HepG2 (cell line): ENCODE measurements around the gene POU6F1. TPM values are rescaled to one million over a fixed set of nuclear protein-coding genes. Genes with fewer than 3 reads are reported as not detected.

Experiments used
- HIVEP1 ChIP-seq: sonication (generic); formaldehyde crosslinking; IDR thresholded peaks from 2 replicates; pipeline ENCODE4 v1.4.0; 2020; ENCODE audit warnings: mild to moderate bottlenecking, missing genetic modification reagents
- KDM5B ChIP-seq: sonication (generic); formaldehyde crosslinking; IDR thresholded peaks from 2 replicates; pipeline ENCODE4 v1.4.0; 2020; ENCODE audit warnings: missing genetic modification reagents, mild to moderate bottlenecking, borderline replicate concordance
- MAFF ChIP-seq: IDR thresholded peaks from 2 replicates; pipeline ENCODE4 v1.6.1; 2011; ENCODE audit warnings: low read depth, low read length, improper control_type of control experiment
- MAFK ChIP-seq, 2 experiments: IDR thresholded peaks in 1 of 2; conservative IDR thresholded peaks in 1 of 2; 2 replicates each; pipeline ENCODE4 v1.6.1; 2011; ENCODE audit warnings: improper control_type of control experiment in 2 of 2, low read length in 2 of 2
- MZF1 ChIP-seq: sonication (generic); formaldehyde crosslinking; IDR thresholded peaks from 2 replicates; pipeline ENCODE4 v1.8.1; 2023; ENCODE audit warnings: mild to moderate bottlenecking, missing genetic modification reagents, borderline replicate concordance
- PLSCR1 ChIP-seq: sonication (generic); formaldehyde crosslinking; IDR thresholded peaks from 2 replicates; pipeline ENCODE4 v1.5.0; 2020; ENCODE audit warnings: missing genetic modification reagents, mild to moderate bottlenecking, borderline replicate concordance
- ZBTB20 ChIP-seq: sonication (generic); formaldehyde crosslinking; IDR thresholded peaks from 2 replicates; pipeline ENCODE4 v1.8.1; 2023; ENCODE audit warnings: missing genetic modification reagents, low read depth, mild to moderate bottlenecking, borderline replicate concordance
- ZNF101 ChIP-seq: sonication (generic); formaldehyde crosslinking; IDR thresholded peaks from 2 replicates; pipeline ENCODE4 v1.4.0; 2020; ENCODE audit warnings: mild to moderate bottlenecking, low read depth, missing genetic modification reagents, borderline replicate concordance
- ZNF121 ChIP-seq: sonication (generic); formaldehyde crosslinking; IDR thresholded peaks from 2 replicates; pipeline ENCODE4 v1.5.0; 2020; ENCODE audit warnings: mild to moderate bottlenecking, missing genetic modification reagents
- ZNF136 ChIP-seq: sonication (generic); formaldehyde crosslinking; IDR thresholded peaks from 2 replicates; pipeline ENCODE4 v1.8.1; 2022; ENCODE audit warnings: low read depth, mild to moderate bottlenecking, moderate library complexity, missing genetic modification reagents
- ZNF574 ChIP-seq: sonication (generic); formaldehyde crosslinking; IDR thresholded peaks from 2 replicates; pipeline ENCODE4 v1.4.0; 2020; ENCODE audit warnings: missing genetic modification reagents
- ZNF615 ChIP-seq: sonication (generic); formaldehyde crosslinking; IDR thresholded peaks from 2 replicates; pipeline ENCODE4 v1.5.0; 2020; ENCODE audit warnings: mild to moderate bottlenecking, missing genetic modification reagents, borderline replicate concordance
- ZNF790 ChIP-seq: sonication (generic); formaldehyde crosslinking; IDR thresholded peaks from 2 replicates; pipeline ENCODE4 v1.8.0; 2022; ENCODE audit warnings: missing genetic modification reagents, mild to moderate bottlenecking, borderline replicate concordance
- ZSCAN25 ChIP-seq: sonication (generic); formaldehyde crosslinking; IDR thresholded peaks from 2 replicates; pipeline ENCODE4 v1.8.0; 2022; ENCODE audit warnings: mild to moderate bottlenecking, missing genetic modification reagents
- polyA plus RNA-seq, 8 experiments: library from polyadenylated mRNA; depleted of rRNA in 3 of 8; stranded (reverse) in 7 of 8; unstranded in 1 of 8; fragments of >200 nt; fragmentation: Illumina TruSeq in 4 of 8; extraction: Trizol in 4 of 8; gene quantifications; 2 replicates each; pipeline versions ENCODE4 v1.2.1 to v1.2.3, GENCODE V29; 2011 to 2016; ENCODE audit warnings: low read depth in 4 of 8, missing spikeins in 1 of 8, mixed read lengths in 1 of 8; ENCODE audit not compliant: insufficient read depth in 1 of 8
- total RNA-seq, 5 experiments: library from RNA; depleted of rRNA; stranded (reverse); fragments of >200 nt; fragmentation: Illumina TruSeq; extraction: Trizol; gene quantifications; 2 replicates each; pipeline ENCODE4 v1.2.3, GENCODE V29; 2016; ENCODE audit warnings: low read depth in 1 of 5
- TF ChIP-seq, protein P1 (sequence below): sonication (generic); formaldehyde crosslinking; conservative IDR thresholded peaks from 2 replicates; pipeline ENCODE4 v1.4.0; 2020; ENCODE audit warnings: missing genetic modification reagents
- TF ChIP-seq, protein P2 (sequence below): IDR thresholded peaks from 2 replicates; pipeline ENCODE4 v1.6.1; 2016; ENCODE audit warnings: low read depth, missing genetic modification reagents, missing compliant biosample characterization

The POU6F1 gene
- total and polyA plus RNA-seq, 2 of the 13 experiments (the other 11 are each of a cell fraction or from before 2014, with no cell fraction given), result 0.48 to 0.51 TPM

DNA sequence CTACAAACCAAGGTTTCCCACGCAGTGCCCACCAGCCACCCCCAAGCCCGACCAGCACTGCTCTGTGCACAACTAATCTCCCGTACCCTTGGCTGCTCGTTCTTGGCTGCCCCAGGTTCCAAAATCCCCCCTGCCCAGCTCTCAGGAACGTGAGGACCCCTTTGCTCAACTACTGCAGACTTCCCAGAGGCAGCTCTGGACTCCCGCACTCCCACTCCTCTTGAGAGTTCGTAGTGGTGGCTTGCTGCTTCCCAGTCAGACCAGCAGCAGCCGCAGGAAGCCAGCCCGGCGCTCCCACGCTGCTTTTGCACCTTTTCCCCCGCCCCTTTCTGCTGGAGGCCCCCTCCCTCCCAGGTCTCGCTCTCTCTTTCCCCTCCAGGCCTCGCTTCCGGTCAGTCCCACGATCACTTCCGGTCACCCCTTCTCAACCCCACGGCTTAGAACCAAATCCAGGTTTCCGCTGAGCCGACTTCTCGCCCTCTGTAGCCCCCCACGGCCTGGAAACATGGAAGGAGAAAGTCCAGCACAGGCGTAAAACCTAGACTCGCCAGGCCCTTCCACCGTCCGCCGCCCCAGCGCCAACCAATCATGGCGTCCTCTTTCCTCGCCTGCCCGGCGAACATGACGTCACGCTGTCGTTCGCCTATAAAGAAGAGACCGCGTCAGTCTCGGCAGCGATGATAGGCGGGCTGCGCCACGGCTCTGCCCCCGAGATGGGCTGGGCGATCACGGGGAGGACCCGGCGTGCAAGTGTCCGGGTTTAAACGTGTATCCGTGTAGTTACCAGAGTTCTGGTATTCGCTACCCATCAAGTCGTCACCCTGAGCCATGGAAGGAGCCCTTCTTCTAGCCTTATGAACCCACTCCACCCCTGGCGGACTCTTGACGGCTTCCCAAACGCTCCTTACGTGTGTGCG, 45.1 kb downstream of the POU6F1 start, which contains the start of gene TFCP2 (continued):
- TF ChIP-seq, protein P1, sequence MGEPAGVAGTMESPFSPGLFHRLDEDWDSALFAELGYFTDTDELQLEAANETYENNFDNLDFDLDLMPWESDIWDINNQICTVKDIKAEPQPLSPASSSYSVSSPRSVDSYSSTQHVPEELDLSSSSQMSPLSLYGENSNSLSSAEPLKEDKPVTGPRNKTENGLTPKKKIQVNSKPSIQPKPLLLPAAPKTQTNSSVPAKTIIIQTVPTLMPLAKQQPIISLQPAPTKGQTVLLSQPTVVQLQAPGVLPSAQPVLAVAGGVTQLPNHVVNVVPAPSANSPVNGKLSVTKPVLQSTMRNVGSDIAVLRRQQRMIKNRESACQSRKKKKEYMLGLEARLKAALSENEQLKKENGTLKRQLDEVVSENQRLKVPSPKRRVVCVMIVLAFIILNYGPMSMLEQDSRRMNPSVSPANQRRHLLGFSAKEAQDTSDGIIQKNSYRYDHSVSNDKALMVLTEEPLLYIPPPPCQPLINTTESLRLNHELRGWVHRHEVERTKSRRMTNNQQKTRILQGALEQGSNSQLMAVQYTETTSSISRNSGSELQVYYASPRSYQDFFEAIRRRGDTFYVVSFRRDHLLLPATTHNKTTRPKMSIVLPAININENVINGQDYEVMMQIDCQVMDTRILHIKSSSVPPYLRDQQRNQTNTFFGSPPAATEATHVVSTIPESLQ (CRISPR knock-in tag), result no peak
- peak; percentile 46 for TF ChIP-seq ZNF574 (CRISPR knock-in tag)
- TF ChIP-seq KDM5B (CRISPR knock-in tag), result peak; percentile 87
- no peak for TF ChIP-seq PLSCR1 (CRISPR knock-in tag)
- no peak for TF ChIP-seq MAFF
- TF ChIP-seq, protein P2, sequence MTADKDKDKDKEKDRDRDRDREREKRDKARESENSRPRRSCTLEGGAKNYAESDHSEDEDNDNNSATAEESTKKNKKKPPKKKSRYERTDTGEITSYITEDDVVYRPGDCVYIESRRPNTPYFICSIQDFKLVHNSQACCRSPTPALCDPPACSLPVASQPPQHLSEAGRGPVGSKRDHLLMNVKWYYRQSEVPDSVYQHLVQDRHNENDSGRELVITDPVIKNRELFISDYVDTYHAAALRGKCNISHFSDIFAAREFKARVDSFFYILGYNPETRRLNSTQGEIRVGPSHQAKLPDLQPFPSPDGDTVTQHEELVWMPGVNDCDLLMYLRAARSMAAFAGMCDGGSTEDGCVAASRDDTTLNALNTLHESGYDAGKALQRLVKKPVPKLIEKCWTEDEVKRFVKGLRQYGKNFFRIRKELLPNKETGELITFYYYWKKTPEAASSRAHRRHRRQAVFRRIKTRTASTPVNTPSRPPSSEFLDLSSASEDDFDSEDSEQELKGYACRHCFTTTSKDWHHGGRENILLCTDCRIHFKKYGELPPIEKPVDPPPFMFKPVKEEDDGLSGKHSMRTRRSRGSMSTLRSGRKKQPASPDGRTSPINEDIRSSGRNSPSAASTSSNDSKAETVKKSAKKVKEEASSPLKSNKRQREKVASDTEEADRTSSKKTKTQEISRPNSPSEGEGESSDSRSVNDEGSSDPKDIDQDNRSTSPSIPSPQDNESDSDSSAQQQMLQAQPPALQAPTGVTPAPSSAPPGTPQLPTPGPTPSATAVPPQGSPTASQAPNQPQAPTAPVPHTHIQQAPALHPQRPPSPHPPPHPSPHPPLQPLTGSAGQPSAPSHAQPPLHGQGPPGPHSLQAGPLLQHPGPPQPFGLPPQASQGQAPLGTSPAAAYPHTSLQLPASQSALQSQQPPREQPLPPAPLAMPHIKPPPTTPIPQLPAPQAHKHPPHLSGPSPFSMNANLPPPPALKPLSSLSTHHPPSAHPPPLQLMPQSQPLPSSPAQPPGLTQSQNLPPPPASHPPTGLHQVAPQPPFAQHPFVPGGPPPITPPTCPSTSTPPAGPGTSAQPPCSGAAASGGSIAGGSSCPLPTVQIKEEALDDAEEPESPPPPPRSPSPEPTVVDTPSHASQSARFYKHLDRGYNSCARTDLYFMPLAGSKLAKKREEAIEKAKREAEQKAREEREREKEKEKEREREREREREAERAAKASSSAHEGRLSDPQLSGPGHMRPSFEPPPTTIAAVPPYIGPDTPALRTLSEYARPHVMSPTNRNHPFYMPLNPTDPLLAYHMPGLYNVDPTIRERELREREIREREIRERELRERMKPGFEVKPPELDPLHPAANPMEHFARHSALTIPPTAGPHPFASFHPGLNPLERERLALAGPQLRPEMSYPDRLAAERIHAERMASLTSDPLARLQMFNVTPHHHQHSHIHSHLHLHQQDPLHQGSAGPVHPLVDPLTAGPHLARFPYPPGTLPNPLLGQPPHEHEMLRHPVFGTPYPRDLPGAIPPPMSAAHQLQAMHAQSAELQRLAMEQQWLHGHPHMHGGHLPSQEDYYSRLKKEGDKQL (CRISPR knock-in tag), result no peak
- no peak for TF ChIP-seq ZNF615 (CRISPR knock-in tag)
- no peak for TF ChIP-seq MAFK (conservative IDR thresholded peaks at IDR 0.05 in 1 of 2, IDR thresholded peaks at IDR 0.05 in 1 of 2; ENCODE audit: low read length in 2 of 2)
- no peak for TF ChIP-seq ZNF101 (CRISPR knock-in tag)
- peak; percentile 74; the same call in 1 of the 2 replicates for TF ChIP-seq ZNF790 (CRISPR knock-in tag)
- peak; percentile 83 for TF ChIP-seq ZNF136 (CRISPR knock-in tag)
- no peak for TF ChIP-seq MZF1 (CRISPR knock-in tag)
- peak; percentile 25; the same call in 1 of the 2 replicates for TF ChIP-seq ZSCAN25
- TF ChIP-seq ZBTB20 (CRISPR knock-in tag), result peak; percentile 48; the same call in 1 of the 2 replicates
- peak; percentile 73; the same call in 1 of the 2 replicates for TF ChIP-seq HIVEP1 (CRISPR knock-in tag)
- TF ChIP-seq ZNF121, result no peak
